NCI-H1417 (cell line): ENCODE results near the gene ATXN7L1.
"Not testable (repeated sequence)": the region's sequence is repeated elsewhere in the genome, so short reads cannot be mapped to it uniquely, and the experiment has no call there.

Experiments
- DNase-seq, 3 experiments: peaks; one replicate each; lab custom pipeline; 2025; lab: John Stamatoyannopoulos, UW

ATXN7L1 gene

GRCh38 chr7:105707381-105707780 is 169.0 kb downstream of the ATXN7L1 start:
- DNase-seq = no peak

- no peak for DNase-seq
These were observed 171.0 kb downstream of the ATXN7L1 start for GRCh38 chr7:105705427-105705826.

DNA sequence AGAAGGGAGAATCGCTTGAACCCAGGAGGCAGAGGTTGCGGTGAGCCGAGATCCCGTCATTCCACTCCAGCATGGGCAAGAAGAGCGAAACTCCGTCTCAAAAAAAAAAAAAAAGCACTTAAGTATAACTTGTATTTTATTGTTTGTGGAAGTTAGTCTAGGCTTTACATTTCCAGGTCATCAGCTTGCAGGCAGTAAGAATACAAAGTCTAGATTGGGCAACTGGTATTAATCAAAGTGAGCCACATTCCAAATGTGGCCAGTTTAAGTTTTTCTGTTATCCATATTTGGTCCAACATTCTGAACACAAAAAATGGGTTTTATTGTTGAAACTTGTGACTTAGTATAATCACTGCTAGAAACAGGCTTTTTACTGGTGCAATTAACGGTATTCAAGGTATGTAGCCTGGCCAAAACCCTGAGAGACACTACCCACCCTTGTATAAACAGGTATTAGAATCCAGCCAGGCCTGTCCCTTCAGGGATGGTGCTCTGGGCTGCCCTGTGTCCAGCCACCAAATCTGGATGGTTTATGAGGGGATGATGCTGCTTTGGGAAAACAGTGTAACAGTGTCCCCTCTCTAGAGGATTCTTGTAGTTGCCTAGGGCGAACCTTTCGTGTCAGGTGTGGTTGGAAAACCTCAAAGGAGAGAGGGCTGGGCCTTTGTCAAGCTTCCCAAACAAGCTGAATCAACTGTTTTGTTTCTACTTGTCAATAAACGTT is 173.0 kb downstream of the ATXN7L1 start:
- DNase-seq = no peak

DNA sequence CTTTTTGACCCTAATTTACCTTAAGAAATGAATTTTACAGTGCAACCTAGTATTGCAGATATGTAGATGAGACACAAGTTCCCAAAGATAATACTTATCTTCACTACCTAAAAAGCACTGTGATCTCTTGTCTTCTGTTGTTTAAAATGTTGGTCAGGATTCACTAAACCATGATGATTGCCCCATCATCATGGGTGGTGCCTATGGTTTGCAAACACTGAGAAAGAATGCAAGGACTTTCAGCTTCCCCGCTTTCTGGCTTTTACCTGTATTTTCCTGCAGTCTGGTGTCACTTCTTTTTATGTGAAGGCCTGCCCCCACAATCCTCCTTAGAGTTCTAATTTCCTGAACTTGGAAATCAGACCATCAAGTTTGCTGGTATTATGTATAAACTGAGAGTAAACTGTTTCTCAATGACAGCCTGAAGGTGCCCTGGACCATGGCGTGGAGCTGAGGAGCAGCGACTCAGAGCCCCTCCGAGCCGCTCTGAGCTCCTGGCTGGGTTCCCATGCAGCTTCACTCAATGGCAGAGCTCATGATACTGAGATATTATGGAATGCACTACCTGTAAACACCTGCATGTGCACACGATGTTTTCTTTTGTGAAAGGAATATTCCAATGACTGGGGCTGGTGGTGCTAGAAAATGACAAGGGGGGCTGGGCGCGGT is 176.7 kb downstream of the ATXN7L1 start:
- no peak for DNase-seq

- no peak for DNase-seq
These were observed 177.9 kb downstream of the ATXN7L1 start for GRCh38 chr7:105698531-105698930.

DNA sequence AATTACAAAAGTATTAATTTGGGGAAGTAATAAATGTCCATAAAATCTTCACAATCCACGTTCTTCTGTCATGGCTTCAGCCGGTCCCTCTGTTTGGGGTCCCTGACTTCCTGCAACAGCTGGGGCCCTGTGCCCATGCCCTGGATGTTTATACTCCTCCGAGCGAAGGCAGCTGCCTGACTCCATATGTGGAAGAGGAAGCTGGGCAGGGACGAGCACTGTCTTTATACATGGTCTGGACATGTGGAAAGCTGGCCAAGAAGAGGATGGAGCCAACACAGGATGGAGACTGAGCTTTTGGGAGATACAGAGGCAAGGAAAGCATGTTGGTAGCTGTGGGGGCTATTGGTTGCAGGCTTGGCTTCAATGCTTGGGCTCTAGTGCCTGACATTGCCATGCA is 178.6 kb downstream of the ATXN7L1 start:
- DNase-seq = no peak

DNA sequence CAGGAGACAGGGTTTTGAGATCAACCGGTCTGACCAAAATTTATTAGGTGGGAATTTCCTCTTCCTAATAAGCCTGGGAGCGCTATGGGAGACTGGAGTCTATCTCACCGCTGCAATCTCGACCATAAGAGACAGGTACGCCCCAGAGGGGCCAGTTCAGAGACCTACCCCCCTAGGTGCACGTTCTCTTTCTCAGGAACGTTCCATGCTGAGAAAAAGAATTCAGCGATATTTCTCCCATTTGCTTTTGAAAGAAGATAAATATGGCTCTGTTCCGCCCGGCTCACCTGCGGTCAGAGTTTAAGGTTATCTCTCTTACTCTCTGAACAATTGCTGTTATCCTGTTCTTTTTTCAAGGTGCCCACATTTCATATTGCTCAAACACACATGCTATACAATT is 179.2 kb downstream of the ATXN7L1 start:
- not testable (repeated sequence) for DNase-seq

GRCh38 chr7:105693576-105693975 is 182.8 kb downstream of the ATXN7L1 start:
- DNase-seq = no peak

- peak; percentile 44 to 78 (median 51) for DNase-seq
These were observed 184.5 kb downstream of the ATXN7L1 start for GRCh38 chr7:105691680-105692564.

DNA sequence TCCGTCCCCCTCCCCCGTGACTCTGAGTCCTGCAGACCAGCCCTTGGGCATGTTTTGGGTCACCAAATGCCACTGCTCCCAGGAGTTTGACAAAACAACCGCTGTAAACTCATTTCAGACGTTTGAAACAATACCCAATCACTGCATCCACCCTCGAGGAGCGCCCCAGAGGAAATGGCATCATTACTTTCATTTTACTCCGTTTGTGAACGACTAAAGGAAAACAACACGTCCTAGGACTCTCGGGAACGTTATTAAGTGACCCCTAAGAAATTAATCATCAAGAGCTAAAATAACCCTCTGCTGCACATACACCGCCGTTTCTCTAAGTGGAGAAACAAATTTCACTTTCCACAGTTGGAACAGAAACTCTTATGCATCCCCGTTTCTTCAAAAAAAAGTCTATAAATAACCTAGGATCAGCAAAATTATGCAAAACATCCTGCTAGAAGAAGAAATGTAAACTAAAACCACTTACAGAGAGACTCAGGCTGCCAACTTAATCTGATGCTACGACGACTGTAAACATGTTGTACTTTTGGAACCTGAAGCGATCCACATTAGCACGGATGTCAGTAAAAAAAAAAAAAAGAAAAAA is 185.2 kb downstream of the ATXN7L1 start:
- peak in 2 of 3 experiments; percentile 48 to 62 for DNase-seq

DNA sequence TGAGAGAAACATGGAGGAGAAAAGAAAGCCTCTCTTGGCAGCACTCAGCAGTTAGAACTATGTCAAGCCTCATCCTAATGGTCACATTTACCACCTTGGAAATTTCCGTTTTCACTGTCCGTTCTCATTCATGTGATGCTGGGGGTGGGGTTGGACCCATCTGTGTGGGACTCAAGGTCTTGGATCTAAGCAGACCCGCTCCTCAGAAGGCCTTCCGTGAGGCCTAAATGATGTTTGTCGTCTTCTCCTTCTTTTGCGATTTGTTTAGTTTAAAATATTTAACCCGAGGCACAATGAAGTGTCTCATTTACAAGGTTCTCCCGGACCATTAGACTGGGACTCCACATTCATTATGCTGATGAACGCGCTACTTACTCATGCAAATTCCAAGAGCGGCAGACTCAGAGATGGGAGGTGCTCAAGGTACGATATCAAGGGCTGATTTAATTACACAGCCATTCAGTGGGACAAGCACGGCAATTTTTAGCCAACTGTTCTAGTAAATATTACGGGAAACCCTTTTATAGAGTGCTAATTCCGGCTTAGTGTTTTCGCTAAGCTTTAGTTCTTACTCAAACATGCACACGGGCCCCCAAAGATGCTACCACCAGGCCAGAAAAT is 186.0 kb downstream of the ATXN7L1 start:
- DNase-seq = peak in 2 of 3 experiments; percentile 22 to 38

- DNase-seq = no peak
These were observed 187.2 kb downstream of the ATXN7L1 start for GRCh38 chr7:105689067-105689819.

GRCh38 chr7:105688617-105689016 is 187.8 kb downstream of the ATXN7L1 start:
- DNase-seq = no peak

GRCh38 chr7:105685161-105685560 is 191.2 kb downstream of the ATXN7L1 start:
- no peak for DNase-seq

GRCh38 chr7:105682341-105683060 is 193.9 kb downstream of the ATXN7L1 start:
- DNase-seq = peak in 2 of 3 experiments; percentile 55 to 76

DNA sequence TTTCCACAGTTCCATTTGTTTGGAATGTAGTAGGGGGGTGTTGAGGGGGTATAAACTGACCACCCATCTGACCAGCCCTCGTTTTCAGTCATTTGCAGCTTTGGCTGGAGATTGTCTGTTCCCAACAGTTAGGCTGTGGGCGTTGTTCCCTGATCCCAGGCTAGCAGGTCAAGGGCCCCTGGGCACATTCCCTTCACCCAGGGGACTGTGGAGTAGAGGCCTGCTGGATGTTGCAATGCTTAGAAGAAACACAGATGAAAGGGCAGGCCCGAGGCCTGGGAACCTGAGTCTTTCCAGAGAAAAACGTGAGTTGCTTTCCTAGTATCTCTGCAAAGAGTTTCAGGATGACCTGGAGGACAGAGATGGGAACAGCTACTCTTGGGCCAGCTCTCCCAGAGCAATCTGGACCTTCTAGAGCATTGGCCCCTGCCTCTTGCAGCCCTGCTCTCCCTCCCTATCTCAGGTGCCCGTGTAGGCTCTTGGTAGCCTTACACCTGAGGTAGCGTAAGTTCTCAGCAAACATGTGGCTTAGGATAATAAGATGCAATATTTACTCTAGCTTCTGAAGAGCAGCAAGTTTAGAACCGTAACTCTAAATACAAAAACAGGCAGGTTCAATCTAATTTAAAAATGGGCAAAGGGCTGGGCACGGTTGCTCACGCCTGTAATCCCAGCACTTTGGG is 195.8 kb downstream of the ATXN7L1 start:
- DNase-seq = no peak

DNA sequence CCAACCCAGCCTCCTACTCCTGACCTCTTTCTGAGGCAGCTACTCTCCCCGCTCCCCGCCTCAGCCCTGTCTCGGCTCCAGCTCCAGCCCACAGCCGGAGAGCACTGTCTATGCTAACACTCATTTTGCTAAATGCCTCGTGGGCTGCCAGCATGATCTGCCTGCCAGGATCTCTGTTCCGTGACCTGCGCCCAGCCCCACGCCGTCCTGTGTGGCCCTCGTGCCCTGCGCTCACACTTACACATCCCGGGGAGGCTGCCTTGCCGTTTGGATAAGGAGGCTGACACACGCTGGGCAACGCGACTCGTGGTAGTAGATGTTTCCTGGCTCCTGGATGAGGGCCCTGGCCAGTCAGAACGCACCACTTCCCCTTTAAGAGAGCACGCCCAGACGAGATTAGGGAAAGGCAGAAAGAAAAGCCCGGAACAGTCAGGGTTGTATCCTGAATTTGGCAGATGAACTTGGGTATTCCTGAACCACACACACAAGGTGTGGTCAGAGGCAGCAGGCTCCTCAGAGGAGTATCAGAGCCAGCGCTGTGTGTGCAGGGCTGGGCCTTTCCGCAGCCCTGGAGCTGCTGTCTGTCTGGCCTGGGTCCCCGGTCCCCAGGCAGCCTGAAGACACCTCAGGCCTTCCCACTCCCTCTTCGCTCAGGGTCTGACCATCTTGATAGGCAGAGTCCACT is 197.4 kb downstream of the ATXN7L1 start:
- peak in 1 of 3 experiments; percentile 57 for DNase-seq

- DNase-seq = peak in 1 of 3 experiments; percentile 28
These were observed 198.4 kb downstream of the ATXN7L1 start for GRCh38 chr7:105677817-105678573.
